GM18499 (cell line): ENCODE measurements around the gene PRAMEF13.
"Not testable (repeated sequence)": the region's sequence is repeated elsewhere in the genome, so short reads cannot be mapped to it uniquely, and the experiment has no call there.

Experiments used
- ATAC-seq: cut with Tn5 transposase; IDR thresholded peaks from one replicate; pipeline ENCODE4 v1.9.1; 2021; ENCODE audit warnings: moderate number of reproducible peaks; ENCODE audit not compliant: insufficient read depth, unreplicated experiment

PRAMEF13 gene

GRCh38 chr1:13201309-13201708 lies at the start of gene PRAMEF13:
Gene PRAMEF13 (minus strand): TSS chr1:13201409. CDS start chr1:13199589, 1,820 bp downstream.
- not testable (repeated sequence) for ATAC-seq

GRCh38 chr1:13247122-13247521 lies 45.9 kb upstream of the PRAMEF13 start:
- not testable (repeated sequence) for ATAC-seq

- ATAC-seq = not testable (repeated sequence)
These were observed 45.3 kb upstream of the PRAMEF13 start for GRCh38 chr1:13246554-13246871.

GRCh38 chr1:13245841-13246553 lies 44.8 kb upstream of the PRAMEF13 start:
- ATAC-seq = not testable (repeated sequence)

GRCh38 chr1:13243536-13244263 lies 42.5 kb upstream of the PRAMEF13 start:
- not testable (repeated sequence) for ATAC-seq

- not testable (repeated sequence) for ATAC-seq
These were observed 38.4 kb upstream of the PRAMEF13 start for GRCh38 chr1:13239633-13240032.

- ATAC-seq = not testable (repeated sequence)
These were observed 36.4 kb upstream of the PRAMEF13 start for GRCh38 chr1:13237572-13237971.

GRCh38 chr1:13234057-13234456 lies 32.8 kb upstream of the PRAMEF13 start:
- ATAC-seq = not testable (repeated sequence)

GRCh38 chr1:13232056-13232455 lies 30.8 kb upstream of the PRAMEF13 start:
- ATAC-seq = not testable (repeated sequence)

GRCh38 chr1:13231061-13231750 lies 30.0 kb upstream of the PRAMEF13 start:
- not testable (repeated sequence) for ATAC-seq

GRCh38 chr1:13230601-13231000 lies 29.4 kb upstream of the PRAMEF13 start:
- not testable (repeated sequence) for ATAC-seq

GRCh38 chr1:13230096-13230495 lies 28.9 kb upstream of the PRAMEF13 start:
- ATAC-seq = not testable (repeated sequence)

- no peak for ATAC-seq
These were observed 27.2 kb upstream of the PRAMEF13 start for GRCh38 chr1:13228343-13228781.

GRCh38 chr1:13227271-13228055 lies 26.3 kb upstream of the PRAMEF13 start:
- not testable (repeated sequence) for ATAC-seq

- not testable (repeated sequence) for ATAC-seq
These were observed 24.5 kb upstream of the PRAMEF13 start, which contains the start of gene PRAMEF18 for GRCh38 chr1:13225675-13226204. Gene PRAMEF18 (minus strand): TSS chr1:13226154. CDS start chr1:13226106, 48 bp downstream.

- ATAC-seq = no peak
These were observed 23.4 kb upstream of the PRAMEF13 start for GRCh38 chr1:13224480-13225060.

- not testable (repeated sequence) for ATAC-seq
These were observed 21.6 kb upstream of the PRAMEF13 start for GRCh38 chr1:13222788-13223187.

- not testable (repeated sequence) for ATAC-seq
These were observed 18.0 kb upstream of the PRAMEF13 start for GRCh38 chr1:13219203-13219602.

- ATAC-seq = not testable (repeated sequence)
These were observed 15.4 kb upstream of the PRAMEF13 start for GRCh38 chr1:13216619-13217018.
